ENCODE data around the gene MYRIP.
"Not testable (repeated sequence)": the region's sequence is repeated elsewhere in the genome, so short reads cannot be mapped to it uniquely, and the experiment has no call there.

MYRIP gene

GRCh38 chr3:40129981-40130380 is 320.6 kb downstream of the MYRIP start:
- no peaks in the 10 kb centered on the region for H3F3A ChIP-seq (ENCODE audit: control insufficient read depth, insufficient read depth)
- no peak overlapping the region for H3K4me2 ChIP-seq (ENCODE audit: low read length)
- no peak overlapping the region for H3K27ac ChIP-seq (ENCODE audit: low read depth, low read length)
- TF ChIP-seq EZH2phosphoT487 (IDR thresholded peaks at IDR 0.05; ENCODE audit: borderline replicate concordance, low read length) (no peak), CTCF (IDR thresholded peaks at IDR 0.05; ENCODE audit: low read depth, low read length, poor library complexity, severe bottlenecking) (no peak)
- no peaks in the 10 kb centered on the region for H4K20me1 ChIP-seq (ENCODE audit: control insufficient read depth, insufficient read depth, low read depth, low read length)
- no peak overlapping the region for H3K4me3 ChIP-seq (ENCODE audit: low read length)
- no peaks in the 10 kb centered on the region for H3K79me2 ChIP-seq (ENCODE audit: control insufficient read depth, low read length)
- H3K9me3 ChIP-seq (ENCODE audit: control insufficient read depth, insufficient read depth, low read length): no peaks in the 10 kb centered on the region
- no peaks in the 10 kb centered on the region for H3K36me3 ChIP-seq (ENCODE audit: control insufficient read depth, low read length)
- no peaks in the 10 kb centered on the region; the same call in 1 of the 2 replicates for H3K9me2 ChIP-seq (replicated peaks; ENCODE audit: control insufficient read depth, low read length)
- no peaks in the 10 kb centered on the region for H3K4me1 ChIP-seq (ENCODE audit: control insufficient read depth, low read length)
- H3K27me3 ChIP-seq (ENCODE audit: control insufficient read depth, low read length): no peaks in the 10 kb centered on the region

- H3K27ac ChIP-seq (ENCODE audit: low read depth, low read length): no peak overlapping the region
- no peaks in the 10 kb centered on the region for H3K79me2 ChIP-seq (ENCODE audit: control insufficient read depth, low read length)
- no peak overlapping the region for H3K4me2 ChIP-seq (ENCODE audit: low read length)
- H3F3A ChIP-seq (ENCODE audit: control insufficient read depth, insufficient read depth): no peaks in the 10 kb centered on the region
- no peaks in the 10 kb centered on the region for H4K20me1 ChIP-seq (ENCODE audit: control insufficient read depth, insufficient read depth, low read depth, low read length)
- no peaks in the 10 kb centered on the region; the same call in 1 of the 2 replicates for H3K9me2 ChIP-seq (replicated peaks; ENCODE audit: control insufficient read depth, low read length)
- no peaks in the 10 kb centered on the region for H3K27me3 ChIP-seq (ENCODE audit: control insufficient read depth, low read length)
- H3K4me1 ChIP-seq (ENCODE audit: control insufficient read depth, low read length): no peaks in the 10 kb centered on the region
- H3K9me3 ChIP-seq (ENCODE audit: control insufficient read depth, insufficient read depth, low read length): no peaks in the 10 kb centered on the region
- H3K36me3 ChIP-seq (ENCODE audit: control insufficient read depth, low read length): no peaks in the 10 kb centered on the region
- no peak for TF ChIP-seq EZH2phosphoT487 (IDR thresholded peaks at IDR 0.05; ENCODE audit: borderline replicate concordance, low read length)
- no peak for TF ChIP-seq CTCF (IDR thresholded peaks at IDR 0.05; ENCODE audit: low read depth, low read length, poor library complexity, severe bottlenecking)
- no peak overlapping the region for H3K4me3 ChIP-seq (ENCODE audit: low read length)
Measured at GRCh38 chr3:40130721-40131120, 321.3 kb downstream of the MYRIP start.

GRCh38 chr3:40133886-40134575 is 324.6 kb downstream of the MYRIP start:
- not testable (repeated sequence) for H3K4me2 ChIP-seq (ENCODE audit: low read length); H3K27me3 ChIP-seq (ENCODE audit: control insufficient read depth, low read length); H3K79me2 ChIP-seq (ENCODE audit: control insufficient read depth, low read length); H3K9me3 ChIP-seq (ENCODE audit: control insufficient read depth, insufficient read depth, low read length); H3K36me3 ChIP-seq (ENCODE audit: control insufficient read depth, low read length); H3K27ac ChIP-seq (ENCODE audit: low read depth, low read length); H3K4me1 ChIP-seq (ENCODE audit: control insufficient read depth, low read length); H3K9me2 ChIP-seq (replicated peaks; ENCODE audit: control insufficient read depth, low read length); H3F3A ChIP-seq (ENCODE audit: control insufficient read depth, insufficient read depth); H3K4me3 ChIP-seq (ENCODE audit: low read length); H4K20me1 ChIP-seq (ENCODE audit: control insufficient read depth, insufficient read depth, low read depth, low read length)

- no peak overlapping the region for H3K4me3 ChIP-seq (ENCODE audit: low read length)
- H3K36me3 ChIP-seq (ENCODE audit: control insufficient read depth, low read length): no peaks in the 10 kb centered on the region
- TF ChIP-seq CTCF (IDR thresholded peaks at IDR 0.05; ENCODE audit: low read depth, low read length, poor library complexity, severe bottlenecking) (no peak), EZH2phosphoT487 (IDR thresholded peaks at IDR 0.05; ENCODE audit: borderline replicate concordance, low read length) (no peak)
- H3K4me1 ChIP-seq (ENCODE audit: control insufficient read depth, low read length): no peaks in the 10 kb centered on the region
- no peak overlapping the region for H3K27ac ChIP-seq (ENCODE audit: low read depth, low read length)
- no peaks in the 10 kb centered on the region for H3K27me3 ChIP-seq (ENCODE audit: control insufficient read depth, low read length)
- H3K4me2 ChIP-seq (ENCODE audit: low read length): no peak overlapping the region
- H3K79me2 ChIP-seq (ENCODE audit: control insufficient read depth, low read length): no peaks in the 10 kb centered on the region
- H3K9me3 ChIP-seq (ENCODE audit: control insufficient read depth, insufficient read depth, low read length): no peaks in the 10 kb centered on the region
- H3K9me2 ChIP-seq (replicated peaks; ENCODE audit: control insufficient read depth, low read length): no peaks in the 10 kb centered on the region; the same call in 1 of the 2 replicates
- H4K20me1 ChIP-seq (ENCODE audit: control insufficient read depth, insufficient read depth, low read depth, low read length): no peaks in the 10 kb centered on the region
- no peaks in the 10 kb centered on the region for H3F3A ChIP-seq (ENCODE audit: control insufficient read depth, insufficient read depth)
Measured at GRCh38 chr3:40137591-40138295, 328.3 kb downstream of the MYRIP start.

Data from DOHH2 (cell line).